HepG2 (cell line): ENCODE measurements around the gene DNAJC28.

ENCODE experiments used
- ATF7 ChIP-seq, 2 experiments: fragments of 450-650 bp in 1 of 2; sonication (generic) in 1 of 2; formaldehyde crosslinking in 1 of 2; IDR thresholded peaks; 2 replicates each; pipeline versions ENCODE4 v1.4.0 to v1.6.1; 2016 to 2020; ENCODE audit warnings: antibody characterized with exemption in 1 of 2, mild to moderate bottlenecking in 1 of 2, missing genetic modification reagents in 1 of 2
- CHD4 ChIP-seq: fragments of 200-600 bp; sonication (generic); IDR thresholded peaks from 2 replicates; pipeline ENCODE4 v1.7.0; 2017; ENCODE audit warnings: mild to moderate bottlenecking, low read length, borderline replicate concordance
- EHMT2 ChIP-seq: fragments of 200-600 bp; sonication (generic); IDR thresholded peaks from 2 replicates; pipeline ENCODE4 v1.7.0; 2017; ENCODE audit warnings: antibody characterized with exemption, low read depth, low read length, borderline replicate concordance
- HHEX ChIP-seq: IDR thresholded peaks from 2 replicates; pipeline ENCODE4 v1.6.1; 2016; ENCODE audit warnings: control low read depth
- PCBP2 ChIP-seq: fragments of 200-400 bp; formaldehyde crosslinking; optimal IDR thresholded peaks from 2 replicates; pipeline ENCODE3; 2018; ENCODE audit warnings: low read length, low read depth; ENCODE audit not compliant: poor library complexity, severe bottlenecking
- PHF20 ChIP-seq: sonication (generic); formaldehyde crosslinking; IDR thresholded peaks from 2 replicates; pipeline ENCODE4 v1.5.0; 2020; ENCODE audit warnings: mild to moderate bottlenecking, missing genetic modification reagents
- PRPF4 ChIP-seq: fragments of 200-400 bp; formaldehyde crosslinking; IDR thresholded peaks from 2 replicates; pipeline ENCODE4 v1.6.1; 2016; ENCODE audit warnings: low read length, low read depth; ENCODE audit not compliant: poor library complexity, severe bottlenecking
- RCOR2 ChIP-seq: IDR thresholded peaks from 2 replicates; pipeline ENCODE4 v1.6.1; 2016; ENCODE audit warnings: missing biosample characterization, missing genetic modification reagents
- SIN3A ChIP-seq: IDR thresholded peaks from 2 replicates; pipeline ENCODE4 v1.6.1; 2011; ENCODE audit warnings: low read depth, mild to moderate bottlenecking, control low read depth, low read length, borderline replicate concordance
- TAF1 ChIP-seq: sonication (generic); formaldehyde crosslinking; IDR thresholded peaks from 2 replicates; pipeline ENCODE4 v1.4.0; 2020; ENCODE audit warnings: missing genetic modification reagents
- ZNF660 ChIP-seq: sonication (generic); formaldehyde crosslinking; IDR thresholded peaks from 2 replicates; pipeline ENCODE4 v1.5.1; 2020; ENCODE audit warnings: mild to moderate bottlenecking, low read depth, missing genetic modification reagents, borderline replicate concordance
- TF ChIP-seq, protein P1 (sequence below): sonication (generic); formaldehyde crosslinking; IDR thresholded peaks from 2 replicates; pipeline ENCODE4 v1.5.0; 2020; ENCODE audit warnings: mild to moderate bottlenecking, missing genetic modification reagents, moderate library complexity
- TF ChIP-seq, protein P2 (sequence below): sonication (generic); formaldehyde crosslinking; conservative IDR thresholded peaks from 2 replicates; pipeline ENCODE4 v1.8.0; 2022; ENCODE audit warnings: missing genetic modification reagents

DNA sequence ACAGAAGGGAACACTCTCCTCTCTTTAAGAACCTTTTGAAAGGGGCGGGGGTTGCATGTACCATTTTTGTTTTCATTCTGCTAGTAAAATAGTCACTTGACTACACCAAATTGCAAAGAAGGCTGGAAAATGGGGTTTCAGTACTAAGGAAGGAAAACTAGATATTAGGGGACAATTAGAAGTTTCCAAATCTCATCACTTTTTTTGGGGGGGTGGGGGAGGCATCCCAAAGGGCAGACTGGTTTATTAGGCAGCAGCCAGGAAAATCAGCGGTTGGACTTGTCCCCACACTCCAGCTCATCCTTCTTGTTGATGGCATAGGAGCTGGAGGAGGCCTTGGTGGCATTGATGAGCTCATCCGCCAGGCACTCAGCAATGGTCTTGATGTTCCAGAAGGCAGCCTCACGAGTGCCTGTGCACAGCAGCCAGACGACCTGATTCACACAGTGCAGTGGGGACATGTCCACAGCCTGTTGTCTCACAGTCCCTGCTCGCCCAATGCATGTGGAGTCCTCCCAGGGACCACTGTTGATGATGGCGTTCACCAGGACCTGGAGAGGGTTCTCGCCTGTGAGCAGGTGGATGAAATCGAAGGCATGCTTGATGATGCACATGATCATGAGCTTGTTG lies 10.1 kb downstream of the DNAJC28 start:
- TF ChIP-seq RCOR2 (no peak), EHMT2 (no peak), ZNF660 (no peak), ATF7 (IDR thresholded peaks at IDR 0.05) (no peak), ATF7 (CRISPR knock-in tag; IDR thresholded peaks at IDR 0.05) (no peak), PHF20 (CRISPR knock-in tag) (no peak), CHD4 (no peak), TAF1 (no peak), PRPF4 (no peak), HHEX (CRISPR knock-in tag) (no peak), PCBP2 (no peak), SIN3A (no peak)
- TF ChIP-seq, protein P1, sequence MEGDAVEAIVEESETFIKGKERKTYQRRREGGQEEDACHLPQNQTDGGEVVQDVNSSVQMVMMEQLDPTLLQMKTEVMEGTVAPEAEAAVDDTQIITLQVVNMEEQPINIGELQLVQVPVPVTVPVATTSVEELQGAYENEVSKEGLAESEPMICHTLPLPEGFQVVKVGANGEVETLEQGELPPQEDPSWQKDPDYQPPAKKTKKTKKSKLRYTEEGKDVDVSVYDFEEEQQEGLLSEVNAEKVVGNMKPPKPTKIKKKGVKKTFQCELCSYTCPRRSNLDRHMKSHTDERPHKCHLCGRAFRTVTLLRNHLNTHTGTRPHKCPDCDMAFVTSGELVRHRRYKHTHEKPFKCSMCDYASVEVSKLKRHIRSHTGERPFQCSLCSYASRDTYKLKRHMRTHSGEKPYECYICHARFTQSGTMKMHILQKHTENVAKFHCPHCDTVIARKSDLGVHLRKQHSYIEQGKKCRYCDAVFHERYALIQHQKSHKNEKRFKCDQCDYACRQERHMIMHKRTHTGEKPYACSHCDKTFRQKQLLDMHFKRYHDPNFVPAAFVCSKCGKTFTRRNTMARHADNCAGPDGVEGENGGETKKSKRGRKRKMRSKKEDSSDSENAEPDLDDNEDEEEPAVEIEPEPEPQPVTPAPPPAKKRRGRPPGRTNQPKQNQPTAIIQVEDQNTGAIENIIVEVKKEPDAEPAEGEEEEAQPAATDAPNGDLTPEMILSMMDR (CRISPR knock-in tag) = no peak
- TF ChIP-seq, protein P2, sequence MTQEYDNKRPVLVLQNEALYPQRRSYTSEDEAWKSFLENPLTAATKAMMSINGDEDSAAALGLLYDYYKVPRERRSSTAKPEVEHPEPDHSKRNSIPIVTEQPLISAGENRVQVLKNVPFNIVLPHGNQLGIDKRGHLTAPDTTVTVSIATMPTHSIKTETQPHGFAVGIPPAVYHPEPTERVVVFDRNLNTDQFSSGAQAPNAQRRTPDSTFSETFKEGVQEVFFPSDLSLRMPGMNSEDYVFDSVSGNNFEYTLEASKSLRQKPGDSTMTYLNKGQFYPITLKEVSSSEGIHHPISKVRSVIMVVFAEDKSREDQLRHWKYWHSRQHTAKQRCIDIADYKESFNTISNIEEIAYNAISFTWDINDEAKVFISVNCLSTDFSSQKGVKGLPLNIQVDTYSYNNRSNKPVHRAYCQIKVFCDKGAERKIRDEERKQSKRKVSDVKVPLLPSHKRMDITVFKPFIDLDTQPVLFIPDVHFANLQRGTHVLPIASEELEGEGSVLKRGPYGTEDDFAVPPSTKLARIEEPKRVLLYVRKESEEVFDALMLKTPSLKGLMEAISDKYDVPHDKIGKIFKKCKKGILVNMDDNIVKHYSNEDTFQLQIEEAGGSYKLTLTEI (CRISPR knock-in tag) = no peak
